Measurements from ENCODE around the gene ADGRF1.

The ADGRF1 gene

DNA sequence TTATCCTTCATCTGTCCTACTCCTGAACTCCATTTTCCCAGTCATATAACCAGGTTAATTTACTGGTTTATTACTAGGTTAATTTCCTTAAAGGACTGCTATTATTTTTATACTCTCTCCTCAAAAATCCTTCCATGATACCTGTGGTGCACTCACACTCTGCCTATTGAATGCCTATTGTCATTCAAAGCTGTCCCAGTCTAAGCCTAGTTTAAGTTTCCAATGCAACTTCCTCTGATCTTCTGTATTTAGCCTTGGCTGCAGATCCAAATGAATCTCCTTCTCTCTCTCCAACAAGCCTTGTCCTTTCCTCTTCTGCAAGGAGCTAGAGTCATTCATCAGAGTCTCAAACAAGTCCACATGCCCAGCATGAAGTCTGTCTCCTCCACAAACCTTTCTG is 79.1 kb downstream of the ADGRF1 start:
- no peaks in the 10 kb centered on the region for H3K9me2 ChIP-seq (replicated peaks; ENCODE audit: insufficient read depth, low read length)

DNA sequence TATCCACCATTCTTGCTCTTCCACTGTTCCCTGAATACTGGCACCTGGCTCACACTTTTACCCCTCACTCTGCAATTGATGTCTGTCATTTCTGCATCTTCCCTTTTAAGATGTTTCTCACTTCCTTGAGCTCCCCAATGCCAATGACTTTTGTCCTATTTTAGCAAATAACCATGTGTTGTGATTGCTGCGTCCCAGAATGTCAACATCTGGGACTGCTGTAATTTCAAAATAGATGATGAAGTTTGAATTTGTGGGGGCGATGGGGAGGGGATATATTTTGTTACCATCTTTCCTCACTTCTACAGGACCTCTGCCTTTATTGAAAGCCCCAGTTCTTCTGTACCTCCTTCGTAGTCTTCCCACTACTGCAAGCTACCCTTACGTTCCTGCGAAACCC is 80.4 kb downstream of the ADGRF1 start:
- no peaks in the 10 kb centered on the region for H3K9me3 ChIP-seq (ENCODE audit: insufficient read depth, low read length)
- H3K9me2 ChIP-seq (replicated peaks; ENCODE audit: insufficient read depth, low read length), result no peaks in the 10 kb centered on the region
- no peak overlapping the region for H3K27ac ChIP-seq (ENCODE audit: low read depth, low read length)
- H4K20me1 ChIP-seq (ENCODE audit: low read depth, low read length), result no peaks in the 10 kb centered on the region
- H2AFZ ChIP-seq (ENCODE audit: low read depth, low read length, severe bottlenecking), result no peak overlapping the region
- no peaks in the 10 kb centered on the region for H3F3A ChIP-seq (ENCODE audit: insufficient read depth)
- no peaks in the 10 kb centered on the region for H3K36me3 ChIP-seq (ENCODE audit: low read length)
- TF ChIP-seq, protein P1, sequence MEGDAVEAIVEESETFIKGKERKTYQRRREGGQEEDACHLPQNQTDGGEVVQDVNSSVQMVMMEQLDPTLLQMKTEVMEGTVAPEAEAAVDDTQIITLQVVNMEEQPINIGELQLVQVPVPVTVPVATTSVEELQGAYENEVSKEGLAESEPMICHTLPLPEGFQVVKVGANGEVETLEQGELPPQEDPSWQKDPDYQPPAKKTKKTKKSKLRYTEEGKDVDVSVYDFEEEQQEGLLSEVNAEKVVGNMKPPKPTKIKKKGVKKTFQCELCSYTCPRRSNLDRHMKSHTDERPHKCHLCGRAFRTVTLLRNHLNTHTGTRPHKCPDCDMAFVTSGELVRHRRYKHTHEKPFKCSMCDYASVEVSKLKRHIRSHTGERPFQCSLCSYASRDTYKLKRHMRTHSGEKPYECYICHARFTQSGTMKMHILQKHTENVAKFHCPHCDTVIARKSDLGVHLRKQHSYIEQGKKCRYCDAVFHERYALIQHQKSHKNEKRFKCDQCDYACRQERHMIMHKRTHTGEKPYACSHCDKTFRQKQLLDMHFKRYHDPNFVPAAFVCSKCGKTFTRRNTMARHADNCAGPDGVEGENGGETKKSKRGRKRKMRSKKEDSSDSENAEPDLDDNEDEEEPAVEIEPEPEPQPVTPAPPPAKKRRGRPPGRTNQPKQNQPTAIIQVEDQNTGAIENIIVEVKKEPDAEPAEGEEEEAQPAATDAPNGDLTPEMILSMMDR (IDR thresholded peaks at IDR 0.05; ENCODE audit: insufficient read depth, low read length, poor library complexity, severe bottlenecking), result no peak
- no peak for TF ChIP-seq EZH2phosphoT487 (conservative IDR thresholded peaks at IDR 0.05; ENCODE audit: low read length)
- no peaks in the 10 kb centered on the region for H3K27me3 ChIP-seq (ENCODE audit: low read length)
- no peak overlapping the region for H3K9ac ChIP-seq (ENCODE audit: low read length)
- no peak overlapping the region for H3K4me3 ChIP-seq (ENCODE audit: insufficient read depth, low read length, poor library complexity, severe bottlenecking)
- H3K79me2 ChIP-seq (ENCODE audit: insufficient read depth, low read length), result no peaks in the 10 kb centered on the region
- no peak overlapping the region for H3K4me2 ChIP-seq (ENCODE audit: low read depth, low read length, poor library complexity, severe bottlenecking)

More for the DNA sequence above, 79.1 kb downstream of the ADGRF1 start:
- no peak overlapping the region for H3K4me3 ChIP-seq (ENCODE audit: insufficient read depth, low read length, poor library complexity, severe bottlenecking)
- no peaks in the 10 kb centered on the region for H4K20me1 ChIP-seq (ENCODE audit: low read depth, low read length)
- H2AFZ ChIP-seq (ENCODE audit: low read depth, low read length, severe bottlenecking), result no peak overlapping the region
- H3K27ac ChIP-seq (ENCODE audit: low read depth, low read length), result no peak overlapping the region
- H3K4me2 ChIP-seq (ENCODE audit: low read depth, low read length, poor library complexity, severe bottlenecking), result no peak overlapping the region
- H3K79me2 ChIP-seq (ENCODE audit: insufficient read depth, low read length), result no peaks in the 10 kb centered on the region
- no peak overlapping the region for H3K9ac ChIP-seq (ENCODE audit: low read length)
- TF ChIP-seq, protein P1 (IDR thresholded peaks at IDR 0.05; ENCODE audit: insufficient read depth, low read length, poor library complexity, severe bottlenecking), result no peak
- no peak for TF ChIP-seq EZH2phosphoT487 (conservative IDR thresholded peaks at IDR 0.05; ENCODE audit: low read length)
- H3F3A ChIP-seq (ENCODE audit: insufficient read depth), result no peaks in the 10 kb centered on the region
- no peaks in the 10 kb centered on the region for H3K9me3 ChIP-seq (ENCODE audit: insufficient read depth, low read length)
- no peaks in the 10 kb centered on the region for H3K36me3 ChIP-seq (ENCODE audit: low read length)
- no peaks in the 10 kb centered on the region for H3K27me3 ChIP-seq (ENCODE audit: low read length)

DNA sequence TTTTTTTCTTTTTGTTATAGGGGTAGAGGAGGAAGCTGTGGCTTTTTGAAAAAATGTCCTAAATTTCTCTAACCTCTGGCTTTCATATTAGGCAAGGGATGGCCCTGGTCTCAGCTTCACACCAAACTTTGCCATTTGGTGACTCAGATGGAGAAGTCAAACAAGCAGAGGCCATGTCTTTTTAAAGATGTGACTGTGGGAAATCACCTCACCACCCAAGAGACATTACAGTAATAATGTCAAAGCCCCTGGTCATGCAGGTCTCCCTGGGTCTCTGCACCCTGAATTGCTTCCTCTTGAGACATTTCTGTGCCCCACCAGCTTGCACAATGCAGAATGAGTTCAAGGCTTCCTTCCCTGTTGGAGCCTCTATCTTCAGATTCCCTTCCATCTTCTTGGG is 80.9 kb downstream of the ADGRF1 start:
- H3K4me2 ChIP-seq (ENCODE audit: low read depth, low read length, poor library complexity, severe bottlenecking), result no peak overlapping the region
- no peak overlapping the region for H3K9ac ChIP-seq (ENCODE audit: low read length)
- no peaks in the 10 kb centered on the region for H3K36me3 ChIP-seq (ENCODE audit: low read length)
- no peaks in the 10 kb centered on the region for H4K20me1 ChIP-seq (ENCODE audit: low read depth, low read length)
- no peaks in the 10 kb centered on the region for H3F3A ChIP-seq (ENCODE audit: insufficient read depth)
- H3K9me2 ChIP-seq (replicated peaks; ENCODE audit: insufficient read depth, low read length), result no peaks in the 10 kb centered on the region
- H3K27ac ChIP-seq (ENCODE audit: low read depth, low read length), result no peak overlapping the region
- H3K9me3 ChIP-seq (ENCODE audit: insufficient read depth, low read length), result no peaks in the 10 kb centered on the region
- TF ChIP-seq, protein P1 (IDR thresholded peaks at IDR 0.05; ENCODE audit: insufficient read depth, low read length, poor library complexity, severe bottlenecking), result no peak
- no peak for TF ChIP-seq EZH2phosphoT487 (conservative IDR thresholded peaks at IDR 0.05; ENCODE audit: low read length)
- no peak overlapping the region for H2AFZ ChIP-seq (ENCODE audit: low read depth, low read length, severe bottlenecking)
- H3K27me3 ChIP-seq (ENCODE audit: low read length), result no peaks in the 10 kb centered on the region
- H3K79me2 ChIP-seq (ENCODE audit: insufficient read depth, low read length), result no peaks in the 10 kb centered on the region
- H3K4me3 ChIP-seq (ENCODE audit: insufficient read depth, low read length, poor library complexity, severe bottlenecking), result no peak overlapping the region
